Measurements from ENCODE around the gene AKR1C2.
"Not testable (repeated sequence)": the region's sequence is repeated elsewhere in the genome, so short reads cannot be mapped to it uniquely, and the experiment has no call there.

The AKR1C2 gene

GRCh38 chr10:4984971-4985594 is 18.6 kb downstream of the AKR1C2 start:
- no peak for DNase-seq

- DNase-seq = no peak
Measured at GRCh38 chr10:4984223-4984622, 19.4 kb downstream of the AKR1C2 start.

- no peak for DNase-seq
Measured at GRCh38 chr10:4983615-4984216, 19.9 kb downstream of the AKR1C2 start.

GRCh38 chr10:4982764-4983226 is 20.9 kb downstream of the AKR1C2 start:
- DNase-seq = no peak

GRCh38 chr10:4981722-4982471 is 21.8 kb downstream of the AKR1C2 start:
- no peak for DNase-seq

GRCh38 chr10:4980793-4981192 is 22.9 kb downstream of the AKR1C2 start:
- DNase-seq = no peak

- DNase-seq = no peak
Measured at GRCh38 chr10:4978870-4979269, 24.8 kb downstream of the AKR1C2 start.

- DNase-seq = no peak
Measured at GRCh38 chr10:4977025-4977424, 26.6 kb downstream of the AKR1C2 start.

GRCh38 chr10:4974400-4974799 is 29.3 kb downstream of the AKR1C2 start:
- not testable (repeated sequence) for DNase-seq

GRCh38 chr10:4973294-4973693 is 30.4 kb downstream of the AKR1C2 start:
- not testable (repeated sequence) for DNase-seq

GRCh38 chr10:4972369-4973142 is 31.1 kb downstream of the AKR1C2 start:
- DNase-seq = not testable (repeated sequence)

GRCh38 chr10:4970362-4970761 is 33.3 kb downstream of the AKR1C2 start:
- DNase-seq = not testable (repeated sequence)

GRCh38 chr10:4969289-4969688 is 34.4 kb downstream of the AKR1C2 start:
- DNase-seq = not testable (repeated sequence)

- not testable (repeated sequence) for DNase-seq
Measured at GRCh38 chr10:4967189-4967588, 36.5 kb downstream of the AKR1C2 start.

GRCh38 chr10:4965763-4966162 is 37.9 kb downstream of the AKR1C2 start:
- not testable (repeated sequence) for DNase-seq

- not testable (repeated sequence) for DNase-seq
Measured at GRCh38 chr10:4963815-4964154, 39.9 kb downstream of the AKR1C2 start.

- DNase-seq = not testable (repeated sequence)
Measured at GRCh38 chr10:4962876-4963814, 40.5 kb downstream of the AKR1C2 start, which contains the start of gene AKR1C1. Gene AKR1C1 (plus strand): TSS chr10:4963415. CDS start chr10:4963445, 30 bp downstream.

GRCh38 chr10:4962308-4962707 is 41.3 kb downstream of the AKR1C2 start:
- not testable (repeated sequence) for DNase-seq

- not testable (repeated sequence) for DNase-seq
Measured at GRCh38 chr10:4961558-4961957, 42.1 kb downstream of the AKR1C2 start.

GRCh38 chr10:4956955-4957645 is 46.6 kb downstream of the AKR1C2 start:
- DNase-seq = not testable (repeated sequence)

GRCh38 chr10:4956088-4956487 is 47.6 kb downstream of the AKR1C2 start:
- DNase-seq = not testable (repeated sequence)
